HEK293 (cell line): ENCODE results near the gene FOXO1.

Experiments used
- CTCF ChIP-seq: fragments of 450-650 bp; formaldehyde crosslinking; IDR thresholded peaks from 2 replicates; pipeline ENCODE4 v1.5.1; 2016; ENCODE audit warnings: missing biosample characterization, missing genetic modification characterization
- SALL2 ChIP-seq: fragments of 450-650 bp; formaldehyde crosslinking; IDR thresholded peaks from 2 replicates; pipeline ENCODE4 v1.5.0; 2017; ENCODE audit warnings: missing biosample characterization, mild to moderate bottlenecking, missing genetic modification characterization, borderline replicate concordance
- SP3 ChIP-seq: fragments of 450-650 bp; formaldehyde crosslinking; IDR thresholded peaks from 2 replicates; pipeline ENCODE4 v1.5.1; 2016; ENCODE audit warnings: missing biosample characterization, missing genetic modification characterization
- SP7 ChIP-seq: fragments of 450-650 bp; formaldehyde crosslinking; IDR thresholded peaks from 2 replicates; pipeline ENCODE4 v1.5.1; 2016; ENCODE audit warnings: missing biosample characterization, missing genetic modification characterization
- YY2 ChIP-seq: fragments of 450-650 bp; formaldehyde crosslinking; IDR thresholded peaks from 2 replicates; pipeline ENCODE4 v1.5.1; 2016; ENCODE audit warnings: missing biosample characterization, missing genetic modification characterization
- ZNF529 ChIP-seq: fragments of 450-650 bp; formaldehyde crosslinking; IDR thresholded peaks from 2 replicates; pipeline ENCODE4 v1.5.1; 2017; ENCODE audit warnings: missing genetic modification characterization, missing biosample characterization; ENCODE audit not compliant: insufficient replicate concordance

- TF ChIP-seq CTCF, result no peak
- TF ChIP-seq SALL2, result no peak
- TF ChIP-seq YY2 (tag by site-specific recombination), result no peak
- no peak for TF ChIP-seq ZNF529 (tag by site-specific recombination)
- peak; percentile 98 for TF ChIP-seq SP7 (tag by site-specific recombination)
- TF ChIP-seq SP3 (tag by site-specific recombination), result no peak
Observed at GRCh38 chr13:40671956-40672764, 5.7 kb upstream of the FOXO1 start.
